Left ventricle myocardium inferior (tissue), 1 donor: ENCODE data around the gene PARD6G. TPM values are rescaled to one million over a fixed set of nuclear protein-coding genes. Genes with fewer than 3 reads are reported as not detected.

Source experiments
- DNase-seq: peaks from one replicate; pipeline ENCODE4 v3.0.0-alpha.2; 2020
- H3K27ac ChIP-seq: fragments of 200-600 bp; replicated peaks from 2 replicates; pipeline ENCODE4 v1.8.0; 2021
- H3K27me3 ChIP-seq: fragments of 200-600 bp; 2 replicates; pipeline ENCODE4 v1.8.0; 2021; ENCODE audit warnings: low read depth
- H3K36me3 ChIP-seq: fragments of 200-600 bp; 2 replicates; pipeline ENCODE4 v1.8.0; 2021
- H3K4me1 ChIP-seq: fragments of 200-600 bp; 2 replicates; pipeline ENCODE4 v1.8.0; 2021
- H3K4me3 ChIP-seq: fragments of 200-600 bp; 2 replicates; pipeline ENCODE4 v1.8.0; 2021; ENCODE audit warnings: mild to moderate bottlenecking, moderate library complexity
- H3K9me3 ChIP-seq: fragments of 200-600 bp; replicated peaks from 2 replicates; pipeline ENCODE4 v1.8.0; 2021
- intact Hi-C: fragments of 100-400 bp; cut with micrococcal nuclease; formaldehyde crosslinking; loops from one replicate; pipeline ENCODE4 v1.11.0; 2022
- total RNA-seq: library from RNA; stranded (reverse); fragmentation: NEBNext Ultra II Directional; extraction: Animal tissue kit (Norgen Biotek cat#: 25700); gene quantifications from one replicate; pipeline ENCODE4 v1.2.1, GENCODE V29; 2021
- TF ChIP-seq, protein P1 (sequence below): fragments of 200-600 bp; IDR thresholded peaks from 2 replicates; pipeline ENCODE4 v1.8.0; 2021; ENCODE audit warnings: antibody characterized with exemption, mild to moderate bottlenecking, borderline replicate concordance
- donor health status: DM: no; HTN: yes; CAD: no; lungs with severe emphysema.

The PARD6G gene
- total RNA-seq, 1 donor from 2014 or later = 2.0 TPM

GRCh38 chr18:80136679-80137078, 110.6 kb downstream of the PARD6G start:
- DNase-seq = no peak
- intact Hi-C loops = no loop called here
- H3K4me1 ChIP-seq = no peaks in the 10 kb centered on the region
- no peak overlapping the region for H3K27ac ChIP-seq
- no peaks in the 10 kb centered on the region for H3K9me3 ChIP-seq
- TF ChIP-seq, protein P1, sequence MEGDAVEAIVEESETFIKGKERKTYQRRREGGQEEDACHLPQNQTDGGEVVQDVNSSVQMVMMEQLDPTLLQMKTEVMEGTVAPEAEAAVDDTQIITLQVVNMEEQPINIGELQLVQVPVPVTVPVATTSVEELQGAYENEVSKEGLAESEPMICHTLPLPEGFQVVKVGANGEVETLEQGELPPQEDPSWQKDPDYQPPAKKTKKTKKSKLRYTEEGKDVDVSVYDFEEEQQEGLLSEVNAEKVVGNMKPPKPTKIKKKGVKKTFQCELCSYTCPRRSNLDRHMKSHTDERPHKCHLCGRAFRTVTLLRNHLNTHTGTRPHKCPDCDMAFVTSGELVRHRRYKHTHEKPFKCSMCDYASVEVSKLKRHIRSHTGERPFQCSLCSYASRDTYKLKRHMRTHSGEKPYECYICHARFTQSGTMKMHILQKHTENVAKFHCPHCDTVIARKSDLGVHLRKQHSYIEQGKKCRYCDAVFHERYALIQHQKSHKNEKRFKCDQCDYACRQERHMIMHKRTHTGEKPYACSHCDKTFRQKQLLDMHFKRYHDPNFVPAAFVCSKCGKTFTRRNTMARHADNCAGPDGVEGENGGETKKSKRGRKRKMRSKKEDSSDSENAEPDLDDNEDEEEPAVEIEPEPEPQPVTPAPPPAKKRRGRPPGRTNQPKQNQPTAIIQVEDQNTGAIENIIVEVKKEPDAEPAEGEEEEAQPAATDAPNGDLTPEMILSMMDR = no peak
- no peak overlapping the region for H3K4me3 ChIP-seq
- no peaks in the 10 kb centered on the region for H3K27me3 ChIP-seq
- H3K36me3 ChIP-seq = peaks cover 64% of the 10 kb centered on the region

DNA sequence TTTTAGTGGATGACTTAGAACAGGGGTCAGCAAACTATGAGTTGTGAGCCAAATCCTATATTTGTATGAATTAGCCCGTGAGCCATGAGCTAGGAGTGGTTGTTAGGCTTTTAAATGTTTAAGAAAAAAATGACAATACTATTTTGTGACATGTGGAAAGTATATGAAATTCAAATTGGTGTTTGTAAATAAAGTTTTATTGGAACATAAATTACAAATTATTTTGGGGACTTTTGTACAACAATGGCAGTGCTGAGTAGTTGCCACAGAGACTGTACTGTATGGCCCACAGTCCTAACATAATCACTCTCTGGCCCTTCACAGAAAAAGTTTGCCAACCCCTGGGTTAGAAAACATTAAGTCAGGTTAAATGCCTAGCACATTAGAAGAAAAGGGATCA, 112.2 kb downstream of the PARD6G start:
- intact Hi-C loops = no loop called here
- H3K27ac ChIP-seq = no peak overlapping the region
- no peaks in the 10 kb centered on the region for H3K4me1 ChIP-seq
- TF ChIP-seq, protein P1 = no peak
- DNase-seq = no peak
- no peaks in the 10 kb centered on the region for H3K9me3 ChIP-seq
- peaks cover 64% of the 10 kb centered on the region for H3K36me3 ChIP-seq
- no peaks in the 10 kb centered on the region for H3K27me3 ChIP-seq
- H3K4me3 ChIP-seq = no peak overlapping the region

DNA sequence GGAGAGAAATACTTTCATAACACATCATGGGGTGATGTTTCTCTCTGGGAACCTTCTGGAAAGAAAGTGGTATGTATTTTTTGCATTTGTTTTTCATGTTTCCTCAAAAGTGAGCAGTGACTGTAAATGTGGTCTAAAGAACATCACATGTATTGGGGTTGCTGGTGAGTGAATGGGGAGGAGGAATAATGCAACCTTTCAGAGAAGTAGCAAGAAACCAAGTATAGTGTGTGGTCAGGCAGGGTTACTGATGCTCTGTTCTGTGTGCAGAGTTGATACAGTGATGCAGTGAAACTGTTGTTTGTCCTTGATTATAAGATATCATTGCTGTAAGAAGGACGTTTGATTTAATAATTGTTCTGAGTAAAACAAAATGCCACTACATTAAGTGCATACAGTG, 114.2 kb downstream of the PARD6G start:
- H3K9me3 ChIP-seq = no peaks in the 10 kb centered on the region
- DNase-seq = no peak
- H3K27me3 ChIP-seq = no peaks in the 10 kb centered on the region
- TF ChIP-seq, protein P1 = no peak
- intact Hi-C loops = no loop called here
- H3K4me1 ChIP-seq = no peaks in the 10 kb centered on the region
- no peak overlapping the region for H3K4me3 ChIP-seq
- no peak overlapping the region for H3K27ac ChIP-seq
- peaks cover 46% of the 10 kb centered on the region for H3K36me3 ChIP-seq

GRCh38 chr18:80132180-80132812, 115.0 kb downstream of the PARD6G start:
- Histone ChIP-seq H3K27ac (no peak overlapping the region), H3K36me3 (peaks cover 37% of the 10 kb centered on the region), H3K4me3 (no peak overlapping the region), H3K9me3 (no peaks in the 10 kb centered on the region), H3K4me1 (no peaks in the 10 kb centered on the region), H3K27me3 (no peaks in the 10 kb centered on the region)
- intact Hi-C loops = no loop called here
- TF ChIP-seq, protein P1 = no peak
- no peak for DNase-seq

DNA sequence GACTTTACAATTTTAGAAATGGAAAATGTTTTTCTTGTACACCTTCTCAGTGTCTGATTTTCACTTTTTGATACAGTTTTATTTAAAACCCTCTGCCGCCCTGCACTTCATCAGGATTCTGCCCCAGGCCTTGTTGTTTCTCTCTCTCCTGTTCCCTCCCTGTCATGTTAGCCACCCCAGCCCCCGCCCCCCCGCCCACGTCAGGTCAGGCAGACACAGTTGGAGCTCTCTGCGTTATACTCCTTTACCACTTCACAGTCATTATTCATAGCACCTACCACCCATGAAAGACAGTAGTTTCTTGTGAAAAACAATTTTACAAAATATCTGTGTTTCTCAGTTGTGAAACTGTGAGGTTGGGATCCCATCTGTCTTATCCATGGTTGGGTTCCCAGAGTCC, 116.8 kb downstream of the PARD6G start:
- Histone ChIP-seq H3K27ac (no peak overlapping the region), H3K9me3 (no peaks in the 10 kb centered on the region), H3K27me3 (no peaks in the 10 kb centered on the region), H3K36me3 (peaks cover 20% of the 10 kb centered on the region), H3K4me3 (no peak overlapping the region), H3K4me1 (no peaks in the 10 kb centered on the region)
- no peak for DNase-seq
- TF ChIP-seq, protein P1 = no peak
- intact Hi-C loops = no loop called here
